NCI-H2029 treated with DMSO at 0.1 percent for 48 hours (cell line): Measurements from ENCODE around the gene LARGE1.

Experiments used
- DNase-seq: peaks from one replicate; lab custom pipeline; 2025; lab: John Stamatoyannopoulos, UW

Gene LARGE1

GRCh38 chr22:33853200-33854097 lies 66.8 kb downstream of the LARGE1 start:
- DNase-seq, result peak; percentile 49

- no peak for DNase-seq
These were observed 68.4 kb downstream of the LARGE1 start for GRCh38 chr22:33851821-33852384.

GRCh38 chr22:33851240-33851639 lies 69.0 kb downstream of the LARGE1 start:
- DNase-seq, result no peak

- no peak for DNase-seq
These were observed 69.6 kb downstream of the LARGE1 start for GRCh38 chr22:33850724-33851123.

DNA sequence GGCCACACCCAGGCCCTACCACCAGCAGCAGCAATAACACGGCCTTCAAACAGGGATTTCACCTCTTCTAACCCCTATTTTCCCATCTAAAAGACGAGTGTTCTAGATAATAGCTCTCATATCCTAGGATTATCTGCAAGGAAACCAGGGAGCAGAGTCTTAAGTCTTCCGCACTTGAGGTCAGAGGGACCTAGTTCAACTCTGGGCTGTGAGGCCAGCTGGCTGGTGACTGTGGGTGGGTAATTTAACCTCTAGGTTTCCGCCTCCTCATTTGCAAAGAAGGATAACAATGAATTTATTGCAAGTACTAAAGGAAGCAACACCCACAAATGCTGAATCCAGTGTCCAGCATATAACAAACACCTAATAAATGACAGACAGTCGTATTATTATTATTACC lies 70.1 kb downstream of the LARGE1 start:
- DNase-seq, result no peak

DNA sequence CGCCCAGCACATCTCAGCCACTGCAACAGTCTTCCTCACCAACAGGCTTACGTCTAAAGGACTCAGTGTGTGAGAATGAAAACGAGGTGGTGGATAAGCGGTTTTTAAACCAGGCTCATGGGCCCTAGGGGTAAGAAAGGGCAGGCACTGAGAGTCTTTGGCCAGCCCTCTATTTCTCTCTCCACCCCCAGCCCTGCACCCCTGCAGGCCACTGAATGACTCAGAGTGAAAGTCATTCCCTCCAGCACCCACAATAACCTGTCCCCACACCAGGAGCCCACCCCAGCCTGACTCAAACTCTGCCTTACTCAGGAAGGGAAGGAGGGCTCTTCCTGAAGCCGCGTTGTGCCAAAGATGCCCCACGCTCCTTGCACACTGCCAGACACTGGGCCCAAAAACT lies 72.0 kb downstream of the LARGE1 start:
- DNase-seq, result no peak

DNA sequence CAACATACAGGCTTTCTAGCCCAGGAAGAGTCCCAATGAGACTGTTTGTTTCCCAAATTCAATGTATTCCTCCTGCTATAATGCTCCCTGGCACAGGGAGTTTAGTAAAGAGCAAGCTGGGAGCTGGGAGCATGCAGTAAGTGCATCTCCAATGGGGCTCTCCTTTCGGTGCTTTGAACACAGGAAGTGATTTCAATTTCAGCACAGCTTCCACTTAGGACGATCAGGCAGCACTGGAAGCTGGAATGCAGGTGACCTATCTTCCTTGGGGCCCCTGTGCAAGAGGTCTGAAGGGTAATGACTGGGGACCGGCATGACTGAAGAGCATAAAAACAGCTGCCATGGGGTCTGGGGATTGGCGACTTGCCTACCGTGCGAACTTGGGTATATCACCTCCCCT lies 76.0 kb downstream of the LARGE1 start:
- no peak for DNase-seq

DNA sequence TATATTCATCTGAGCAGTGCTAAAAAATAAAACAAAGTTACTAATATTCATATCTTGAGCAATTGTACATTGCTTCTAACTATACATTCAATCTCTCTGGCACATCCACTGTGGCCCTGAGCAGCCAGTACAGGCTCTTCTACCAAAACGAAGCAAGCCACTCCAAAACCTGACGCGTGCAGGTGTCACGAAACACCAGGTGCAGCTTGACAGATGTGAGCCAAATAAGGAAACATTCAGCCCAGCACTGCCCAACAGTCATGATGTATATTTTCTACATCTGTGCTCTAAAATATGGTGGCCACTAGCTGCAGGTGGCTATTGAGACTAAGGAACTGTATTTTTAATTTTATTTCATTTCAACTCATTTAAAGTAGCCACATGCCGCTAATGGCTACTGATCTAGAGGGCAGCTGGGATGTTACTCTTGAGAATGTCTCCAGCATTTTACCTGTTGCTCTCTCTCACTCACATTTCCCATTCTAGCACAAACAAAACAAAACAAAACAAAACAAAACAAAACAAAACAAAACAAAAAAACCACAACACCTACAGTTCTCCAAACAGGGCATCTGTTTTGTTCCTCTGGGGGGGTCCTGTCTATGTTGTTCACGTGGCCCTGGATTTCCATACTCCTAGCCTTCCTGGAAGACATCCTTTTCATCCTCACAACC lies 77.7 kb downstream of the LARGE1 start:
- DNase-seq, result peak; percentile 54

DNA sequence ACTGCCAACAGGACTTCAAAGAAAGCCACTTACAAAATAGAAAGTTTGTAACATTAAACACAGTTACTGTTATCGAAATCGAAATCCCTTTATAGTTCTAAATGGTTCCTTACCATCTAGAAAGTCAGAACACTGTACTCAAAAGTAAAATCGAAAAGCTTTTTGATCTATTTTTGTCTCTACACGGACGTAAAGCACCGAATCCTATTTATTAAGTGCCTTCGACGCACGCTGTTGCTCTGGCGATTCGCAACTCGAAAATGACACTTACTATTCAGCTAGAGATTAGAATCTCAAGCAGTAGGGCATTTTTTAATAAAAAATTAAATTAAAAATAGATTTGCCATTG lies 78.3 kb downstream of the LARGE1 start:
- DNase-seq, result no peak

GRCh38 chr22:33841281-33842005 lies 78.8 kb downstream of the LARGE1 start:
- DNase-seq, result no peak

DNA sequence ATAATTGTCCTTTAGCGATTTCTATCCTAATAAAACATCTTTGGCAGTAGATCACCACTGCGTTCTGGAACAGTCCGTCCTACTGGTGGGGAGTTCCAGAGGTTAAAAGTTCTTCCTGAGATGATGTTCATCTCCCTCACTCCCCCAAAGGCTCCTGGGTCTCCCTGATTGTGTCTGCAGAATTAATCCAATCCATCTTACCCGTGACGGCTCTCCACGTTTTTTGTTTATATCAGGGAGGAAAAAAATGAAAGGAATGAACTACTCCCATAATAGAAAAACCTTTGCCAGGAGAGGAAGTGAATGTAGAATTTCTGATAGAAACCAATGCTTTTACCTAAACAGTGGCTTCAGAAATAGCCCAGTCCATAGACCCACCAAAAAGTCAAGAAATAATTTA lies 81.6 kb downstream of the LARGE1 start:
- DNase-seq, result no peak

- no peak for DNase-seq
These were observed 82.5 kb downstream of the LARGE1 start for GRCh38 chr22:33837826-33838225.

DNA sequence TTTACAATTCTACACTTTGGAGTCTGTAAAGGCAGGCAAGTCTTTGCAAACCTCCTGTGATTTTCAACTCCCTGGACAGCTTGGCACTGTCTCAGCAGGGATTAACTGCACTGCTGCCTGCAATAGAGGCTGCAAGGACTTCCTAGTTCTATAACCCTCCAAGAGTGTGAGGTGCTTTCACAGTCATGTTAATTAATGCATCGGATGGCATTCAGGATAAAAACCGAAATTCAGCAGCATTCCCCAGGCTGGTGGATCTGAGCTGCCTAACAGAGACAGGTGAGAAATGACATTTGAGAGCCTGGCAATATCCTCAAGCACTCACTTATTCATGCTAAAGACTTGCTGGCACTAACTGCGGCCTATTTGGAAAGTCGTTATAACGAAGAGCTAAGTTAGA lies 85.0 kb downstream of the LARGE1 start:
- DNase-seq, result no peak

GRCh38 chr22:33832558-33833151 lies 87.6 kb downstream of the LARGE1 start:
- no peak for DNase-seq

DNA sequence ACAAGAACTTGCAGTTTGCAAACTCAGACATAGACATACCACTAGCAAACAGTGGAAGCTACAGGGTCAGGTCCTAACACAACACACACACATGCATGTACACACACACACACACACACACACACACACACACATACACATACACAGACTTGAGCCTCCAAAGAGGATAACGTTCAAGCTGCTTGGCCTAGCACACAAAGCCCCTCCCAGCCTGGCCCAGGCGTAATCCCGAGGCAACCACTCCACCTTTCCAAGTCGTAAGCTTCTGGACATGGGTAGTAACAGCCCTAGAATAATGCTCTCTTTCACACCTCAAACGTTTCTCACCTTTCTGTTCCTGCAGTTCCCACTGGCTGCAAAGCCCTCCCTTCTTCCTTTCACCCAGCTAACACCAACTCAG lies 88.6 kb downstream of the LARGE1 start:
- DNase-seq, result no peak

GRCh38 chr22:33831207-33831606 lies 89.1 kb downstream of the LARGE1 start:
- no peak for DNase-seq

- DNase-seq, result no peak
These were observed 90.6 kb downstream of the LARGE1 start for GRCh38 chr22:33829546-33830280.

DNA sequence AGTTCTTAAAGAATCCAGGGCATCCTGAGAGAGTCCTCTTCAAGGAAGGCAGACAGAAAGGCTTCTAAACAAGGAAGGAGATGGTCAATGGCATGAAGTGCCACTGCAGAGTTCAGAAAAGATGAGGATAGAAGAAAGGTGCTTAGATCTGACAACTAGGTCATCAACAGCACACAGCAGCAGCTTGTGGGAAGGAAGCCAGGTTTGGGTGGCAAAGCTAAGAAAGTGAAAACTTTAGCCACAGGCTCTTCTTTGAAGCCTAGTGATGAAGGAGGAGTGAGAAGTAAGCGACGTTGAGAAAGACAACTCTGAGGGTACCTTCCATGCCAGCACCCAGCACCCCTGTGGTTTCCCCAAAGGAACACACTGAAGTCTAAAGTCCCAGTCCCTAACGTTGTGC lies 92.0 kb downstream of the LARGE1 start:
- DNase-seq, result no peak

- DNase-seq, result no peak
These were observed 94.5 kb downstream of the LARGE1 start for GRCh38 chr22:33825761-33826160.

GRCh38 chr22:33823552-33823951 lies 96.7 kb downstream of the LARGE1 start:
- no peak for DNase-seq

DNA sequence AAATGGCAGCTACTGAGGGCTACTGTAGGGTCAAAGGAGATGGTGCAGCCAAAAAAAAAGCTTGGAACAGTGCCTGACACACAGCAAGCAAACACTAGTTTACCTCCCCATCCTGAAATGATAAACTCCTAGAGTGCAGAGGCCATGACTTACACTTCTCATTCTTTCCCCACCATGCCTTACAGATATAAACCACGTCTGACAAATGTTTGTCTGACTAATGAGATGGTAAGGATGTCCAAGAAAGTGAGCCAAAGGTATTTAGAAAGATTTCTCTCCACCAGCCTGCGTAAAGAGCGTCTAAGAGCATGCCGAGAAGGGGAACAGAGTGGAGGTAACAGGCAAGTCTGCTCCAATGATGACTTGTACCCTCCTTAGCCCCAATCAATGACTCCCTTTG lies 99.0 kb downstream of the LARGE1 start:
- DNase-seq, result no peak
